Vagina (tissue), 2 donors: ENCODE data around the gene GPC5.

Source experiments
- CTCF ChIP-seq, 3 experiments: fragments of 450-650 bp in 2 of 3; fragments of 200-600 bp in 1 of 3; sonication (generic) in 1 of 3; IDR thresholded peaks; one replicate each; pipeline ENCODE4 v1.5.1; 2017 to 2019; ENCODE audit warnings: antibody characterized with exemption in 3 of 3, mild to moderate bottlenecking in 2 of 3, moderate library complexity in 2 of 3
- POLR2A ChIP-seq, 2 donors: fragments of 450-650 bp; IDR thresholded peaks; one replicate each; pipeline ENCODE4 v1.6.1; 2017; ENCODE audit warnings: antibody characterized with exemption in 2 of 2, mild to moderate bottlenecking in 2 of 2, moderate library complexity in 2 of 2
- POLR2AphosphoS5 ChIP-seq, 2 donors: sonication (generic); formaldehyde crosslinking; IDR thresholded peaks; one replicate each; pipeline ENCODE4 v1.9.0; 2017; ENCODE audit warnings: antibody characterized with exemption in 2 of 2, mild to moderate bottlenecking in 2 of 2, low read depth in 1 of 2; ENCODE audit not compliant: insufficient read depth in 1 of 2

- no peak for TF ChIP-seq CTCF (IDR thresholded peaks at IDR 0.05)
- no peak for TF ChIP-seq POLR2A (IDR thresholded peaks at IDR 0.05)
- TF ChIP-seq POLR2AphosphoS5 (IDR thresholded peaks at IDR 0.05; ENCODE audit: insufficient read depth in 1 of 2, low read depth in 1 of 2), result no peak
Measured at GRCh38 chr13:92012787-92013186, 614.4 kb downstream of the GPC5 start.
